Lung (tissue), 12 donors: ENCODE measurements around the gene KIAA0825. TPM values are rescaled to one million over a fixed set of nuclear protein-coding genes. Genes with fewer than 3 reads are reported as not detected.
A peak's percentile ranks its signal among the peaks of the same experiment; 100 is the strongest.

Source experiments
- ATAC-seq: fragments of 200-7000 bp; cut with Tn5 transposase; one replicate; pipeline ENCODE4 v1.9.1; 2020; ENCODE audit warnings: moderate number of reproducible peaks; ENCODE audit not compliant: insufficient read depth, low FRiP score
- DNase-seq, 3 donors: peaks; one replicate each; pipeline ENCODE4 v3.0.0-alpha.2; 2013 to 2017
- H3K27ac ChIP-seq, 2 donors: one replicate each; pipeline ENCODE4 v1.5.1; 2013; ENCODE audit warnings: mild to moderate bottlenecking in 2 of 2, moderate library complexity in 2 of 2, control low read depth in 1 of 2, inconsistent platforms in 1 of 2, low read depth in 1 of 2, low read length in 1 of 2
- H3K27me3 ChIP-seq, 3 donors: one replicate each; pipeline ENCODE4 v1.5.1; 2013; ENCODE audit warnings: low read length in 2 of 3; ENCODE audit not compliant: control insufficient read depth in 3 of 3, insufficient read depth in 3 of 3
- H3K36me3 ChIP-seq, 4 donors: one replicate each; pipeline ENCODE4 v1.5.1; 2013; ENCODE audit warnings: low read length in 4 of 4, mild to moderate bottlenecking in 1 of 4, moderate library complexity in 1 of 4; ENCODE audit not compliant: control insufficient read depth in 4 of 4, insufficient read depth in 4 of 4
- H3K4me1 ChIP-seq, 5 donors: one replicate each; pipeline ENCODE4 v1.5.1; 2013; ENCODE audit warnings: low read length in 5 of 5, mild to moderate bottlenecking in 2 of 5, moderate library complexity in 1 of 5; ENCODE audit not compliant: control insufficient read depth in 5 of 5, insufficient read depth in 5 of 5
- H3K4me3 ChIP-seq: one replicate; pipeline ENCODE4 v1.5.1; 2013; ENCODE audit warnings: mild to moderate bottlenecking, control low read depth, moderate library complexity
- H3K9ac ChIP-seq, 2 donors: one replicate each; pipeline ENCODE4 v1.5.1; 2013; ENCODE audit warnings: low read length in 2 of 2, control low read depth in 1 of 2; ENCODE audit not compliant: insufficient read depth in 1 of 2
- H3K9me3 ChIP-seq, 4 donors: one replicate each; pipeline ENCODE4 v1.5.1; 2013; ENCODE audit warnings: low read length in 3 of 4, mild to moderate bottlenecking in 1 of 4, moderate library complexity in 1 of 4; ENCODE audit not compliant: control insufficient read depth in 4 of 4, insufficient read depth in 3 of 4
- WGBS, 2 donors: extraction: QIAGEN DNeasy Blood & Tissue Kit; methylation state at CpG; one replicate each; pipeline ENCODE4 v1.1.7; 2013; 5-methylcytosine and 5-hydroxymethylcytosine counted together
- polyA plus RNA-seq, 2 donors: library from polyadenylated mRNA; stranded (reverse); fragments of 200-250 nt; gene quantifications; one replicate each; pipeline ENCODE4 v1.2.1, GENCODE V29; 2013
- total RNA-seq, 2 donors: library from RNA; depleted of rRNA in 1 of 2; stranded (reverse); fragments of >200 nt in 1 of 2; gene quantifications; one replicate each; pipeline ENCODE4 v1.2.1, GENCODE V29; 2014 to 2021
- TF ChIP-seq, protein P1 (sequence below): IDR thresholded peaks from 2 replicates; pipeline ENCODE4 v1.5.1; 2012; ENCODE audit warnings: mild to moderate bottlenecking; ENCODE audit errors: control extremely low read depth, extremely low read depth
- donor health status: control.
- donor health status: control.
- donor health status: Bipolar disorder and iron deficiency.
- donor health status: healthy.
- donor health status: DM: yes; HTN: yes; CAD: no.

KIAA0825 gene
- total and polyA plus RNA-seq, 4 donors: 0.79 to 20.2 (median 3.6) TPM

DNA sequence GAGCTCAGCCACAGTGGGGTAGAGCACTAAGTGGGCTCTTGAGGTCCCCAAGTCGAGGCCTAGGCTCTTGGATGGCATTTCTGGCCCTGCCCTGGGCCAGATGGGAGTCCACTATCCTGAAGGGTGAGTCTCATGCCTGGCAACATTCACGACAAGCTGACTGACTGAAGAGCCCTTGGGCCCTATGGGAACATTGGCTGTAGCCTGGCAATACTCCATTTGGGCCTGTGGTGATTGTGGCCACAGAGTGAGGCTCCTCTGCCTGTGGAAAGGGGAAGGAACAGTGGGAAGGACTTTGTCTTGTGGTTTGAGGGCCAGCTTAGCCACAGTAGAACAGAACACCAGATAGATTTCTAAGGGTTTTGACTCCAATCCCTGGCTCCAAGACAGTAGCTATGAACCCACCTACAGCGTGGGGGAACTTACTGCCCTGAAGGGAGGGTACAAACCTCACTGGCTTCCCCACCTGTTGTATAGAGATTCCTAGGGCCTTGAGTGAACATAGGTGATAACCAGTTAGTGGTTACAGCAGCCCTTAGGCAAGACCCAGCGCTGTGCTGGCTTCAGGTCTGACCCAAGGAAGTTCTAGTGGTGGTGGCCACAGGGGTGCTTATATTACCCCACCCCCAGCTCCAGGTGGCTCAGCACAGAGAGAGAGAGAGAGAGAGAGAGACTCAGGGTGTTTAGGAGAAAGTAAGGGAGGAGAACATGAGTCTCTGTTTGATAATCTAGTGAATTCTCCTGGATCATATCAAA lies 72.4 kb downstream of the KIAA0825 start:
- peak; percentile 53 for ATAC-seq
- Histone ChIP-seq H3K27ac (no peak overlapping the region), H3K4me1 (peaks cover 0 to 7% (median 0%) of the 10 kb centered on the region in 5 donors), H3K36me3 (peaks cover 0 to 5% (median 2%) of the 10 kb centered on the region in 4 donors), H3K4me3 (no peak overlapping the region), H3K9me3 (peaks cover 0 to 2% (median under 1%) of the 10 kb centered on the region in 4 donors), H3K9ac (no peak overlapping the region), H3K27me3 (no peaks in the 10 kb centered on the region)
- WGBS, 2 donors: 42 to 68% methylated on average over 4 of the region's 4 CpGs
- TF ChIP-seq, protein P1, sequence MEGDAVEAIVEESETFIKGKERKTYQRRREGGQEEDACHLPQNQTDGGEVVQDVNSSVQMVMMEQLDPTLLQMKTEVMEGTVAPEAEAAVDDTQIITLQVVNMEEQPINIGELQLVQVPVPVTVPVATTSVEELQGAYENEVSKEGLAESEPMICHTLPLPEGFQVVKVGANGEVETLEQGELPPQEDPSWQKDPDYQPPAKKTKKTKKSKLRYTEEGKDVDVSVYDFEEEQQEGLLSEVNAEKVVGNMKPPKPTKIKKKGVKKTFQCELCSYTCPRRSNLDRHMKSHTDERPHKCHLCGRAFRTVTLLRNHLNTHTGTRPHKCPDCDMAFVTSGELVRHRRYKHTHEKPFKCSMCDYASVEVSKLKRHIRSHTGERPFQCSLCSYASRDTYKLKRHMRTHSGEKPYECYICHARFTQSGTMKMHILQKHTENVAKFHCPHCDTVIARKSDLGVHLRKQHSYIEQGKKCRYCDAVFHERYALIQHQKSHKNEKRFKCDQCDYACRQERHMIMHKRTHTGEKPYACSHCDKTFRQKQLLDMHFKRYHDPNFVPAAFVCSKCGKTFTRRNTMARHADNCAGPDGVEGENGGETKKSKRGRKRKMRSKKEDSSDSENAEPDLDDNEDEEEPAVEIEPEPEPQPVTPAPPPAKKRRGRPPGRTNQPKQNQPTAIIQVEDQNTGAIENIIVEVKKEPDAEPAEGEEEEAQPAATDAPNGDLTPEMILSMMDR: no peak
- no peak for DNase-seq

- Histone ChIP-seq H3K9ac (no peak overlapping the region), H3K36me3 (peaks cover 0 to 5% (median 2%) of the 10 kb centered on the region in 4 donors), H3K9me3 (peaks cover 0 to 7% (median under 1%) of the 10 kb centered on the region in 4 donors), H3K4me3 (no peak overlapping the region), H3K4me1 (peaks cover 0 to 7% (median 0%) of the 10 kb centered on the region in 5 donors), H3K27me3 (no peaks in the 10 kb centered on the region), H3K27ac (no peak overlapping the region)
- WGBS, 2 donors: 70 to 86% methylated on average over 7 of the region's 7 CpGs
- TF ChIP-seq, protein P1: no peak
- no peak for ATAC-seq
- DNase-seq: no peak
These were observed 73.4 kb downstream of the KIAA0825 start for GRCh38 chr5:94544875-94545547.

GRCh38 chr5:94544031-94544650 lies 74.3 kb downstream of the KIAA0825 start:
- Histone ChIP-seq H3K9me3 (peaks cover 0 to 7% (median under 1%) of the 10 kb centered on the region in 4 donors), H3K27me3 (no peaks in the 10 kb centered on the region), H3K9ac (no peak overlapping the region), H3K4me1 (peaks cover 0 to 7% (median 0%) of the 10 kb centered on the region in 5 donors), H3K27ac (no peak overlapping the region), H3K4me3 (no peak overlapping the region), H3K36me3 (peaks cover 0 to 5% (median 1%) of the 10 kb centered on the region in 4 donors)
- DNase-seq: peak in 2 of 3 donors; percentile 32 to 40
- WGBS, 2 donors: 33 to 78% methylated on average over 1 of the region's 1 CpG
- ATAC-seq: peak; percentile 27
- TF ChIP-seq, protein P1: no peak
